Fibroblast of peridontal ligament (primary cell): ENCODE data around the gene MRE11.

ENCODE experiments used
- DNase-seq: peaks from one replicate; pipeline ENCODE4 v3.0.0-alpha.2; 2010; ENCODE audit errors: extremely low read depth

MRE11 gene

GRCh38 chr11:94493281-94494125 is at the start of gene MRE11, which contains the start of gene ANKRD49:
TSS of gene MRE11 (minus strand) at chr11:94493844. CDS start at chr11:94492801, 1,043 bp downstream.
TSS of gene ANKRD49 (plus strand) at chr11:94493984. CDS start at chr11:94496694, 2,710 bp downstream.
- peak; percentile 98 for DNase-seq

- no peak for DNase-seq
Observed at GRCh38 chr11:94539420-94539819, 45.8 kb upstream of the MRE11 start.

GRCh38 chr11:94537031-94537600 is 43.5 kb upstream of the MRE11 start:
- peak; percentile 49 for DNase-seq

GRCh38 chr11:94536386-94536785 is 42.7 kb upstream of the MRE11 start:
- DNase-seq: no peak

GRCh38 chr11:94533696-94534630 is 40.3 kb upstream of the MRE11 start:
- DNase-seq: no peak

- DNase-seq: no peak
Observed at GRCh38 chr11:94533206-94533605, 39.6 kb upstream of the MRE11 start.

- DNase-seq: no peak
Observed at GRCh38 chr11:94532211-94532610, 38.6 kb upstream of the MRE11 start.

GRCh38 chr11:94528551-94528950 is 34.9 kb upstream of the MRE11 start:
- DNase-seq: no peak

- no peak for DNase-seq
Observed at GRCh38 chr11:94526645-94527438, 33.2 kb upstream of the MRE11 start.

- DNase-seq: peak; percentile 70
Observed at GRCh38 chr11:94525546-94526324, 32.1 kb upstream of the MRE11 start.

GRCh38 chr11:94524341-94524740 is 30.7 kb upstream of the MRE11 start:
- no peak for DNase-seq

- DNase-seq: no peak
Observed at GRCh38 chr11:94521684-94522083, 28.0 kb upstream of the MRE11 start.

- peak; percentile 66 for DNase-seq
Observed at GRCh38 chr11:94519478-94520084, 25.9 kb upstream of the MRE11 start.

- DNase-seq: no peak
Observed at GRCh38 chr11:94518300-94518699, 24.7 kb upstream of the MRE11 start.

- DNase-seq: no peak
Observed at GRCh38 chr11:94516725-94517124, 23.1 kb upstream of the MRE11 start.

- no peak for DNase-seq
Observed at GRCh38 chr11:94515398-94515797, 21.8 kb upstream of the MRE11 start.

GRCh38 chr11:94513091-94513490 is 19.4 kb upstream of the MRE11 start:
- DNase-seq: no peak

GRCh38 chr11:94511932-94512781 is 18.5 kb upstream of the MRE11 start, which contains the start of gene C11orf97:
TSS of gene C11orf97 (plus strand) at chr11:94512461. CDS start at chr11:94512529, 68 bp downstream.
- peak; percentile 30 for DNase-seq

- DNase-seq: no peak
Observed at GRCh38 chr11:94507485-94507884, 13.8 kb upstream of the MRE11 start.
